Measurements from ENCODE around the gene CEP78.

CEP78 gene

GRCh38 chr9:78311075-78311474, 75.2 kb downstream of the CEP78 start:
- DNase-seq, result no peak

- DNase-seq, result no peak
Measured at GRCh38 chr9:78311886-78312524, 76.1 kb downstream of the CEP78 start.

- DNase-seq, result peak; percentile 21
Measured at GRCh38 chr9:78314550-78314949, 78.7 kb downstream of the CEP78 start.

- DNase-seq, result peak; percentile 11
Measured at GRCh38 chr9:78314953-78315870, 79.3 kb downstream of the CEP78 start.

- peak; percentile 13 for DNase-seq
Measured at GRCh38 chr9:78316166-78316892, 80.5 kb downstream of the CEP78 start.

GRCh38 chr9:78319197-78320029, 83.5 kb downstream of the CEP78 start:
- DNase-seq, result no peak

- no peak for DNase-seq
Measured at GRCh38 chr9:78320030-78320693, 84.3 kb downstream of the CEP78 start.

GRCh38 chr9:78320875-78321496, 85.1 kb downstream of the CEP78 start:
- no peak for DNase-seq

- DNase-seq, result no peak
Measured at GRCh38 chr9:78321505-78321904, 85.6 kb downstream of the CEP78 start.

- DNase-seq, result peak; percentile 18
Measured at GRCh38 chr9:78324068-78324650, 88.3 kb downstream of the CEP78 start.

- no peak for DNase-seq
Measured at GRCh38 chr9:78324682-78325081, 88.8 kb downstream of the CEP78 start.

- DNase-seq, result no peak
Measured at GRCh38 chr9:78325343-78325742, 89.5 kb downstream of the CEP78 start.

GRCh38 chr9:78325846-78326360, 90.0 kb downstream of the CEP78 start:
- DNase-seq, result no peak

- no peak for DNase-seq
Measured at GRCh38 chr9:78326564-78326963, 90.7 kb downstream of the CEP78 start.

Data from stimulated activated CD8-positive, alpha-beta memory T cell treated with anti-CD3 and anti-CD28 coated beads, Interleukin-4, amount 100 ng/mL, for 48 hours (primary cell).